GM19324 (cell line): ENCODE results near the gene MYO7A.

ENCODE experiments used
- ATAC-seq: cut with Tn5 transposase; IDR thresholded peaks from one replicate; pipeline ENCODE4 v1.9.1; 2021; ENCODE audit warnings: mild to moderate bottlenecking, moderate library complexity; ENCODE audit not compliant: unreplicated experiment, low FRiP score

The MYO7A gene

DNA sequence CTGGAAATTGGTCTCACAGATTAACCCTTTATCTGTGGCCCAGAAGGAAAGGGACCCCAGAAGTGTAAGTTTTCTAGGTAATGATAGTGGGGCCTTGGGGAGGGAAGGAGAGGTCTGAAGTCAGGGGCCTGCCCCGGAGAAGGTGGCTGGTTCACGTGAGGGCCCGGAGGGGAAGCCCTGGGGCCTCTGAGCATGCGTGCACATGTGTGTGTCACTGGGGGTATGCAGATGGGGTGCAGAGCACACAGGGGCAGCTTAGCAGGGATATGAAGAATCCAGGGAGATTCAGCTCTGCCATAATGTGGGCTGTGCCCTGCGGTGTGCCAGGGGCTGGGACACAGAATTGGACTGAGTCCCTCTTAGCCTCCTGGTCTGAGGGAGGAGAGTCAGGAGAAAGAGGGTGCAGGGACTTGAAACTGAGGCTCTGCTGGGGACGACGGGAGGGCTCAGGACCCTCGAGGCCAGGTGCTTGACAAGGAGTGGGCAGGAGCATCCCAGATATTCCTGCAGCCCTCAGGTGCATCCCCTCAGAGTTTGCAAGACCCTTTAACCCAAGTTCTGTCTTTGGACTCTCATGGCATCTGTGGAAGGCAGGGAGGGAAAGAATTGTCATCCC lies 15.5 kb downstream of the MYO7A start:
- ATAC-seq: no peak

DNA sequence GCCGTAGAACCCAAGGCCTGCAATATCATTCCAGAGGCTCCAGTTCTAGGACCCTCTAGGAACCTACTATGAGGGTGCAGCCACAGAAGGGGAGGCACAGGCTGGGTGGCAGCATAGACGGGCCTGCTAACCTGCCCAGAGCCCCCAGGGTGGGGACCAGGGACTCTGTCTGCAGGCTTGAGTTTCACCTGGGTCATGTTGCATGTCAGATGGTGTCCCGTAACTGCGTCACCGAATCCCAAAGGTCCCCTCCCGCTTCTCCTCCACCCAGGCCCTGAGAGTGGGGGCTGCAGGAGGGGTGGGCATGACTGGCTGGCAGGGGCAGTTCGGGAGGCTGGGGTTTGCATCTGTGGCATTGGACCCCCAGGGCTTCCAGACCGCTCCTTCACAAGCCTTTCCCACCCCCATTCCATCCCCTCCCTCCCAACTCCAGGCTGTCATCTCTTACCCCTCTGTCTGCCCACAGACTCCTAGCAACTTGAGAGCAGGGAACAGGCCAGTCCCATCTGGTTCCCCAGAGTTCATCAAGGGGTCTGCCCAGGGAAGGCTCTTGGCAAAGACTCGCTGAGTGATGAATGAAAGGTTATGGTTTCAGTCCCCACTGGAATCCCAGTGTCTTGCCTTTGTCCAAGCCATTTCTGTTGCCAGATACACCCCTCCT lies 16.3 kb downstream of the MYO7A start:
- ATAC-seq: no peak

DNA sequence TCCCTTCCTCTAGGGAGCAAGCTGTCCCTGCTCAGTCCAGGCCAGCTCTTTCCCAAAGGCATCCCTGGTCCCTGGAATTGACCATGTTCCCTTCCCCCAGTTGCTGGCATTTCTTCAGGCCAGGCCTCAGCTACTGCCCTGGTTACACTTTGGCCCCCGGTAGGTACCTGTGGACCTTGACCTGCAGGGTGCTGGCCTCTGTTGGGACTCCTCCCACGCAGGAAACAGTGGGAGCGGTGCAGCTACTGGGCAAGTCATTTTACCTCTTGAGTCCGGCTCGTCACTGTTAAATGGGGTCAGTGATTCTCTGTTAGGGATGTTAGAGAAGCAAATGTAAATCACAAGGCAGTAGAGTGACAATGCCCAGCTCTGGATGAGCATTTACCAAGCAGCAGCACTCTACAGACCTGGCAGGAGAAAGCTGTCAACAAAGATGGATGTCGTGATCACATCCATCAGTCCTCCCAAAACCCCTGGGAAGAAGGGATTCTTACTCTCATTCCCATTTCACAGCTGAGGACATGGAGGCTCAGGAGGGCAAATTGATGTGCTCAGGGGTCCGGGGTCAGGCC lies 16.9 kb downstream of the MYO7A start:
- ATAC-seq: no peak

DNA sequence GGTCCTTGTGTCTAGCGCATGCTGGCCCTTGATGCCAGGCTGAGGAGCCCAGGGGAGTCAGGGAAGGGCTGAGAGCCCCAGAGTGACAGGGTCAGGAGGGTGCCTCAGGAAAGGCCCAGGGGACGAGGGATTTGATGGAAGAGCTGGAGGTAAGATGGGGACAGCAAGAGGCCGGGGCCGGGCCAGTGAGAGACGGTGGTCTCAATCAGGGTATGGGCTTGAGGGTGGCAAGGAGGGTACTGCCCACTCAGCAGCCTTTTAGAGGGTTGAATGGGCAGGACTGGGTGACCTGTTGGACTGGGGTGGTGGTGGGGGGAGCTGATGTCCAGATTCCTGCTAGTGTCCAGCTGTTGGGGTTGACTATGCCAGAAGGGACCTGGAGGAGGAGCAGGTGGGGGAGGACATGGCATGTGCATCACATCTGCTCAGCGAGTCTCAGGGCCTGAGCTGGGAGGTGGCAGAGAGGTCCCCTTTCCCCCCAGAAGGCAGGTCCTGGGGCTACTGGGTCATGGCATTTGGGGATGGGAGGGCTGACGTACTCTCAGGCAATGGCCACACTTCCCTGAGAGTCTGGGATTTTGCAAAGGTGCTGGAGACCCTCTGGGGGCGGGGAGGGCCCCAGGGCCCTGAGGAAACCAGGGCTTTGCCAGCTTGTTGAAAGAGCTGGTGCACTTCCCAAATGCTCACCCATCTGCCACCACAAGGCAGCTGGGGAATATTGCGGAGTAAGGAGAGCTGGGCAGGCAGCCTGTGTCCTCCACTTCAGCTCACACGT lies 18.4 kb downstream of the MYO7A start:
- ATAC-seq: no peak

DNA sequence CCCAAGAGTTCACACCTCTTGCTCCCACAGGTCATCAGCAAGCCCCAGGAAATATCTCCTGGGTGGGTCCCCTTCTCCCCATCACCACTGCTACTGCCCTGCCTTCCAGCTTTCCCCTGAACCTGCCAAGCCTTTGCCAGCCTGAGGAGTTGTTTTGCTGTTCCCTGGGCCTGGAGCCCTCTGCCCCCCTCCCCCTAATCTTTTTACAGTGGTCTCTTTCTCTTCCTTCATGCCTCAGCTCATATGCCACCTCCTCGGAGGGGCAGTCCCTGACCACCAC lies 18.9 kb downstream of the MYO7A start:
- ATAC-seq: no peak

DNA sequence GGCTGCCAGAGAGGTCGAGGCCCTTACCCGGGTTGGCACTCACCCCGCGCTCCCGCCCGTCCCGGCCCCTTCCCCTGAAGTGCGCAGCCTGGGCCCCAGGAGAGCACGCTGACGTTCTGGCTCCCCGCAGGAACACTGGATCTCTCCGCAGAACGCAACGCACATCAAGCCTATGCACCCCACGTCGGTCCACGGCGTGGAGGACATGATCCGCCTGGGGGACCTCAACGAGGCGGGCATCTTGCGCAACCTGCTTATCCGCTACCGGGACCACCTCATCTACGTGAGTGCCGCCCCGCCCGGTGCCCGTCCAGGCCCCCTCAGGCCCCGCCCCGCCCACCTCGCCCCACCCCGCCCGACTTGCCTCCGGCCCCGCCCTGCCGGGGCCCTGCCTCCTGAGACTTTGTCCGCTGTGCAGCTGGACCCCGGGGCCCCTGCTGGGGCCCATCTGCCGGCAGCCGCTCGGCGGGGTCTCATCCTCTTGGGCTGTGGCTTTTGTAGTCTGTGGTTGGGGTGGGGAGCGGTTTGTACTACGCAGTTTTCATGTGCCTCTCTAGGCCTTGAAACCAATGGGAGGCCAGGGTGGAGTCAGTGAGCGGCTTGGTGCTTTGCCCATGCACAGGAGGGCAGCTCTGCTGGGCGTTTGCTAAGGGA lies 19.7 kb downstream of the MYO7A start:
- no peak for ATAC-seq

DNA sequence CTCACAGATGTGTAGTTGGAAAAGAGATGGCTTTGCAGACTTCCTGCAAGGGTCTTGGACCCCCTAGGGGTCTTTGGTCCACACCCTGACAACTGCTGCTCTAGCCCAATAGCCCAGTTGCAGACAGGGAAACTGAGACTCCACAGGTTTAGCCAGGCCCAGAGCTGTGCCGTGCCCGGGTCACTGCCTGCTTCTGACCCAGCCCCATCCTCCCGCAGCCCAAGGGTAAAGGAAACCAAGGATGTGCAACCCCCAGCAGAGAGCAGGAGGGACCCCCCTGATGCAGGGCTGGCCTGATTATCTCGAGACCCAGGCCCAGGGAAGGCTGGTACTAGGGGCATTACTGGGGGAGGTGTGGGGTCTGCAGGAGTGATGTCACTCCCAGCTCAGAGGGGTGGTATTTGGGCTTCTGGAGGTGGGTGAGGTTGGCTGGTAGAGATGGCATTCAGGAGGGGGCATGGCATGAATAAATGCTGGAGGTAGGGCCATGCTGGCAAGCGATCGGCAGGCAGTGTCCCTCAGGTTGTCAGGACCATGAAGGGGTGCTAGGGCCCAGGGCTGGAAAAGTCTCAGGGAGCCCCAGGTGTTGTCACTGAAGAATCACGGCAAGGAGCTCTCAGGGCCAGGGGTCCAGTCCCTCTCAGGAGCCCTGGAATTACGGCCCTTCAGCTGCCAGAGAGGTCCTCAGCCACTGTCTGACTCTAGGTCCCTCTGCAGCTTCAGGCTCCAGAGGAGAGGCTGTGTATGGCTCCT lies 21.1 kb downstream of the MYO7A start:
- no peak for ATAC-seq

DNA sequence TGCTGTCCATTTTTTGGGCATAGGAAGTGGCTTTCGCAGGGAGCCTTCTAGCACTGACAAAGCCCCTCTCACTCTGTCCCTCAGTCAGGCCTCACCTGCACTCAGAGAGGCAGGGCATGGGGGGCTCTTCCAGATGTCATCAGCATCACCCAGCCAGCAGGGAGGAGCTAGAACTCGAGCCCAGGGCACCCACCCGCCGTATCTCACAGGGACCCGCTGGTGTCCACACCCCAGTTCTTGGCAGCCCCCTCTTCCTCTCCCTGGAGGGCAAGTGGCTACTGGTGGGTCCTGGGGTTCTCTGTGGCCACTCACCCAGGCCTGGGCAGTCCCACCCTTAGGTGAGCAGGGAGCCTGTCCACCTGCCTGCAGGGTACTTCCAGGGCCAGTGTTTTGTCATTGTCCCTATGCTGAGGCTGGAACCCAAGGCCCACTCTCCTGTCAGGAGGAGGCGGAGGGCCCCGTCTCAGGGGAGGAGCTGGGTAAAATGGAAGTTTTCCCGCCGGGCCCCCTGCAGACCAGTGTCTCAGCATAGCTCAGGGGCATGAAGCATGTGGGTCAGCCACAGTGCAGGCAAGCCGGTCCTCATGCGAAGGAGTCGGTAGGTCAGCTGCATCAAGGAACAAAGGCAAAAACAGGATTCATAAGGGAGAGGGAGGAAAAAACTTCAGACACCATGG lies 21.8 kb downstream of the MYO7A start:
- ATAC-seq: no peak

DNA sequence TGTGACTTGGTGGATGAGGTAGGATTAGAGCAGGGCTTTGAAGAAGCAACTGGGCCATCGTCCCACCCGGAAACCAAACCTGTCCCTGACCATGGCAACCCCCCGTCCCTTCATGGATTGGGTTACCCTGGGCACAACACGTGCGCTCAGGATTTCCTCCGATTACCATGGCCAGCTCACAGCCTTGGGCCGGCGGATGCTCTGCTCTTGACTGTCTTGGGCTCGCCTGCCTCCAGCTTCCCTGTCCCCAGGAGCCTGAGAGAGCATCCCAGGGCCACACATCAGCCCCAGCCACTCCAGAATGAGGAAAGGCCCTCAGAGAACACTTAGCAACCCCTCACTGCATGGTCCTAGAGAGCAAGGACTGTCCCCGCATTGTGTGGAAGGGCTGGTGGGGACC lies 22.8 kb downstream of the MYO7A start:
- ATAC-seq: no peak

DNA sequence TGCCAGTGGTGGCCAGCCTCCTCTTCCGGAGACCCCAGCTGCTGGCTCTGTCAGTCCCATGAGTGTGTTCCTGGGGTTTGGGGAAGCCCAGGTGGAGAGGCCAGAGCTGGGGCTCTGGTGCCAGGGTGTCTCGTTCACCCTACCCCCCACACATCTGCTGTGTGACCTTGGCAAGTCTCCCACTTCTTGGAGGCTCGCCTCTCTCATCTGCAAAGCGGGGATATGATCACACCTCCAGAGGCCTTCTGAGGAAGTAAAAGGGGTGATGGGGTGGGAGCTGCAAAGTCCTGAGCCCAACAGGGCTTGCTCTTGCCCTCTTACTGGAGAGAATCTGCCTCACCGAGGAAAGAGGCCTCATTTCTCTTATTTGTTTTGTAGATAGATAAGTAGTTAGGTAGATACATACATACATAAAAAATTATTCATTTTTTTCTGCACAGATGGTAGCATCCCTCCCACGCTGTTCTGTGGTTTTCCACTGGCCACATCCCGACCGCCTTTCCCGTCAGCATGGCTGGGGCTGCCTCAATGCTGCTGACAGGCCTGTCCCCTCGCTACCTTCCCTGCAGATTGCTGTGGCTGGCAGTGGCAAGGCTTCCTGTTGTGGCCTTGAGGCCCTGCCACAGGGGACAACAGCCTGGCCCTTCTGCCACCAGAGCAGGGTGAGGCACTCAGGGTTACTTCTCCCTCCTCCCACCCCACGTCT lies 23.9 kb downstream of the MYO7A start:
- no peak for ATAC-seq

DNA sequence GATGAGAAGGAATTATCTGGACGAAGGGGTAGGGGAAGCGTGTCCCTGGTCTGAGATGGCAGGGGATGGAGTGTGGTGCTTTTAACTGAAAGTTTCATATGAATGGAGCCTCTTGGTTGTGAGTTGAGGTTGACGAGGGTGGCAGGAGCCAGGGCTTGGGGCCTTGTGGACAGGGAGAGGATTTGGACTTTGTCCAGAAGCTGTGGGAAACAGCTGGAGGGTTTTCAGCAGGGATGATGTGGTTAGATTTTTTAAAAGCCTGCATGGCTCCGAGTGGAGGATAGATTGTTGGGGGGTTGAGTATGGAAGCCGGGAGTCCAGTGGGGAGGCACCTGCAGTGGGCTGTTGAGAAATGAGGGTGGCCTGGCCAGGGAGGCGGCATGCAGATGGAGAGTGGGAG lies 24.8 kb downstream of the MYO7A start:
- ATAC-seq: no peak

DNA sequence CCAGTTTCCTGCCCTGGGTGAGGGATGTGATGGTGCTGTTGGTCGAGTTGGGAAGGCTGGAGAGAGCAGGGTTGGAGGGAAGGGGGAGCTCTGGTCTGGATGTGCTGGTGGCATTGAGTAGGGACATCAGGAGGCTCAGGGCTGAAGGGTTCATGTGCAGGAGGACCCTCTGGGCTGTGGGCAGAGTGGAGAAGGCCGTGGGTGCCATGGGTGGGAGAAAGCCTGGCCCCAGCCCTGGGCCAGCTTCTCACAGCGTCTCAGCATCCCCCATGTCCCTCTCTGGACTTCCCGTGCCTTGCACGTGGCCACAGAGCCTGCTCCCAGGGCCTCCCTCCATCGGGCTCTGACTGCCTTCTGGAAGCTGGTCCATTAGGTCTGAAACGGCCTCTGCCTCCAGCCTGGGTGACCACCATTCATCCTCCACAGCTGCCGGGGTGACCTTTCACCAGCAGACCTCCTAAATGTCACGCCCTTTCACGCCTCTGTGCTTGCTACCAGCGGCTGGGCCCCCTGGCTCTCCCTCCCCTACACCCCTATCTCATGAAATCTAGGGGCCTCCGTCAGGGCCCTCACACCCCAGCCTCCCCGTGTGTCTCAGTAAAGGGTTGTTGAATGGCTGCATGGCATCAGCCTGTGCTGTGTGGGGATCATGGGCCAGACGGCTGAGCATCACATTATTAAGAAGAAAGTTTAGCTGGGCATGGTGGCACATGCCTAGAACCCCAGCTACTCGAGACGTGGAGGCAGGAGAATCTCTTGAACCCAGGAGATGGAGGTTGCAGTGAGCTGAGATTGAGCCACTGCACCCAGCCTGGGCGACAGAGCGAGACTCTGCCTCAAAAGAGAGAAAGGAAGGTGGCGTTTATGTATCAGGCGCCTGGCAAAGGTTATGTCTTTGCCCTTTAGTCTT lies 25.5 kb downstream of the MYO7A start:
- no peak for ATAC-seq

DNA sequence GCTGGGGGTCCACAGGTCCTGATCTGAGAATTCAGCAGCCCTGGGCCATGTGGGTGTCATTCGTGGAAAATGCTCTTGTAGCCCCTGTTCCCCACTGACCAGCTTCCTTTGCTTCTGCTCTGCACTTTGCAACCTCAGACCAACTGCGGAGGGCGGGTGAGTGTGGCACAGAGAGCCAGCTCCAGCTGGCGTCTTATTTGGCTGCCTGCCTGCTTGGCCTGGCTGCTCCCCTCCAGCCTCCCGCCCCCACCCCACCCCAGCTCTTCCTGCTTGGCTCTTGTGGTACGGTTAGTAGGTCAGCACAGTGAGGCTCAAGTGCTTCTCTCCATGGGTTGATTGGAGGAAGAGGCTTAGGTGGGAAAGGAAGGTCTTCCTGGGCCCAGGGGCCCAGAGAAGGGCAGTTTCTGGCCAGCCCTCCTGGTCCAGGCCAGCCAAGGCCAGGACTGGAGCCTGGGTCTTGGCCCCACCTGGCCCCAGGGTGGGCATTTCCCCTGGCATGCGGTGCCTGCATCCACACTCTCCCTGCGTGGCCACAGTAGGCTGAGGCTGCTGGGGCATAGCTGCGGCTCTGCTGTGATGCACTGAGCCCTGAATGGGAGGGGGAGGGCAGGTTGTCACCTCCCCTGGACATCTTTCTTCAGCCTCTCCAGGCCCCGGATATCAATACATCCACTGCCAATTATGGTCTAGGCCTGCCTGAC lies 26.5 kb downstream of the MYO7A start:
- ATAC-seq: no peak

DNA sequence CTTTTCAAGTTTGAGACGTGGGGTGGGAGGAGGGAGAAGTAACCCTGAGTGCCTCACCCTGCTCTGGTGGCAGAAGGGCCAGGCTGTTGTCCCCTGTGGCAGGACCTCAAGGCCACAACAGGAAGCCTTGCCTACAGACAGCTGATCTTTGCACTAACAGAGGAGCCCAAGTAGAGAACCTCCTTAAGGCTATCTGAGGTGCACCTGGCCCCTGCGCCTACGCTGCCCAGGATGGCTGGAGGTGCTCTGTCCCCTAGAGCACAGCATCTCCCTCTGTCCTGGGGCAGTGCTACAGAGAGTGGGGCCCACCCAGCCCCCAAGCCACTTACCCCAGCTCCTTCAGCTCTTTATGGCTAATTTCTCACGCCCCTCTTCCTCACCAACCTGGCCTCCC lies 27.0 kb downstream of the MYO7A start:
- ATAC-seq: no peak

DNA sequence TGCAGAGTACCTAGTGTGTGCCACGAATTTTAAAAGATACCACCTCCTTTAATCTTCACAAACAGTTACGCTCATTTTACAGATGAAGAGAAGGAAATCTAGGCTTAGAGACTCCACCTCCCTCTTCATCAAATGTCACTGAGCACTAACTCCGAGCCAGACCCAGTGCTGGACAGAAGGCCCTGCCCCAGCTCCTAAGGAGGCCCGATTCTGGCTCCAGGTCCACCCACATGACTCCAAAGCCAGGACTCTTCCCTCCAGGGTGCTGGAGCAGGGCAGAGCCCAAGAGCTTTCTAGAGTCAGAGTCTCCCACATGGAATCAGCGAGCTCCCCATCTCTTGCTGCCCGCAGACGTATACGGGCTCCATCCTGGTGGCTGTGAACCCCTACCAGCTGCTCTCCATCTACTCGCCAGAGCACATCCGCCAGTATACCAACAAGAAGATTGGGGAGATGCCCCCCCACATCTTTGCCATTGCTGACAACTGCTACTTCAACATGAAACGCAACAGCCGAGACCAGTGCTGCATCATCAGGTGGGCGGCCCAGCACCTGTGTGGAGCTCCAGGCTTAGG lies 27.6 kb downstream of the MYO7A start:
- no peak for ATAC-seq

DNA sequence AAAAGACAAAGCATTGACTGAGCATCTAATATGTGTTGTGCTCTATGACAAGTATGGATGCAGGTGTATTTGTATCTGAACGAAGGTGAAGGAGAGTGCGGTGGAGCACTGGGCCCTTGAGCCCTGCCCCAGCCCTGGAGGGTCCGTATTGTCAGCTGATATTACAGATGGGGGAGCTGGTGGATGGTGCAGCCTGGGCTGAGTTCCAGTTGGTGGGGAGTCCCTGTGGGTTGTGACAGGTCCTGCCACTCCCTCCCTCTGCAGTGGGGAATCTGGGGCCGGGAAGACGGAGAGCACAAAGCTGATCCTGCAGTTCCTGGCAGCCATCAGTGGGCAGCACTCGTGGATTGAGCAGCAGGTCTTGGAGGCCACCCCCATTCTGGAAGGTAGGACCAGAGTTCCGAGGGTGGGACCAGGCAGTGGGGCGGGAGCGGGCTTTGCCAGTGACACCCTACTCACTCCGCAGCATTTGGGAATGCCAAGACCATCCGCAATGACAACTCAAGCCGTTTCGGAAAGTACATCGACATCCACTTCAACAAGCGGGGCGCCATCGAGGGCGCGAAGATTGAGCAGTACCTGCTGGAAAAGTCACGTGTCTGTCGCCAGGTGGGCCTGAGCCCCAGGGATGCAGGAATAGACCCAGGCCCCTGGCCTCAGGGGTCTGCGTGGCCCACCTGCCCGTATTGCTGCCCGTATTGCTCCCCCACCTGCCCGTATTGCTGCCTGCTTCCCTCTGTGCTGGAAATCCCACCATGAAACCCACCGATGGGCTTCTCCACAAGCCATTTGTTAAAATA lies 28.6 kb downstream of the MYO7A start:
- no peak for ATAC-seq
